GM10266 (cell line): ENCODE results near the gene DOCK9.

Source experiments
- DNase-seq: peaks from one replicate; pipeline ENCODE4 v3.0.0; 2012; ENCODE audit errors: extremely low spot score
- TF ChIP-seq, protein P1 (sequence below): IDR thresholded peaks from 2 replicates; pipeline ENCODE4 v1.5.1; 2012; ENCODE audit warnings: mild to moderate bottlenecking, low read depth; ENCODE audit not compliant: control insufficient read depth, insufficient read depth; ENCODE audit errors: missing control alignments

The DOCK9 gene

DNA sequence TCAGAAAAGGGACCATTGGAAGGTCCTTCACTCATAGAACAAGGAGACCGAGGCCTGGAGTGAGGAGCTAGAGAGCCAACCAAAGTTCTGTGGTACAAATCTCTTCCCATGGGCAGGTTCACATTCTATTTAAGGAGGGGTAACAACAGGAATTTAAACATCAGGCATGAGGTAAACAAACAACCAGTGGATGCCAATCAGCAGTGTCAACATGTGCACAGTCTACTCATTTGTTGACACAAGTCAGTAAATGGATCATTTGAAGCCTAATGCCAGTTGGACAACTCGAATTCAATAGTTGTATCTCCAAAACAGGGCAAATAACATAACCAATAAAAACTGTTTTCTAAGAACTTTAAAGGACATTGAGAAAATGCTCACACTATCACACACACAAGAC lies 6.3 kb upstream of the DOCK9 start:
- DNase-seq: no peak
- TF ChIP-seq, protein P1, sequence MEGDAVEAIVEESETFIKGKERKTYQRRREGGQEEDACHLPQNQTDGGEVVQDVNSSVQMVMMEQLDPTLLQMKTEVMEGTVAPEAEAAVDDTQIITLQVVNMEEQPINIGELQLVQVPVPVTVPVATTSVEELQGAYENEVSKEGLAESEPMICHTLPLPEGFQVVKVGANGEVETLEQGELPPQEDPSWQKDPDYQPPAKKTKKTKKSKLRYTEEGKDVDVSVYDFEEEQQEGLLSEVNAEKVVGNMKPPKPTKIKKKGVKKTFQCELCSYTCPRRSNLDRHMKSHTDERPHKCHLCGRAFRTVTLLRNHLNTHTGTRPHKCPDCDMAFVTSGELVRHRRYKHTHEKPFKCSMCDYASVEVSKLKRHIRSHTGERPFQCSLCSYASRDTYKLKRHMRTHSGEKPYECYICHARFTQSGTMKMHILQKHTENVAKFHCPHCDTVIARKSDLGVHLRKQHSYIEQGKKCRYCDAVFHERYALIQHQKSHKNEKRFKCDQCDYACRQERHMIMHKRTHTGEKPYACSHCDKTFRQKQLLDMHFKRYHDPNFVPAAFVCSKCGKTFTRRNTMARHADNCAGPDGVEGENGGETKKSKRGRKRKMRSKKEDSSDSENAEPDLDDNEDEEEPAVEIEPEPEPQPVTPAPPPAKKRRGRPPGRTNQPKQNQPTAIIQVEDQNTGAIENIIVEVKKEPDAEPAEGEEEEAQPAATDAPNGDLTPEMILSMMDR: no peak

DNA sequence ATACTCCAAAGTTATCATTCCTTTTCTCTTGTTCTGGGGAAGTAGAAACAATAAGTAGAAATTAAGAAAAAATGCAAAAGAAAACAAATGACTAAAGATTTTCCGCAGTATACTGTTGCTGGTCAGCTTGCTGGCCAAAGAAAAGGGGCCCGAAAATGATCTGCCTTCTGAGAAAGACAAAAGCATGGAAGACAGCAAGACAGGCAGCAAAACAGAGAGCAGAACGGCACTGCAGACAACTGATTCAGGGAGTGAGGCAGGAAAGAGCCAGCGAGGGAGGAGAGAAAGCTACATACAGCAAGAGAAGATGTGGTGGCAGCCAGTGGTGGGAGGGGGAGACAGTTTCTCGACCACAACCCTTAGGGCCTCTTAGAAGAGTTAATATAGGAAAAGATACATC lies 5.3 kb upstream of the DOCK9 start:
- no peak for DNase-seq
- TF ChIP-seq, protein P1: no peak

DNA sequence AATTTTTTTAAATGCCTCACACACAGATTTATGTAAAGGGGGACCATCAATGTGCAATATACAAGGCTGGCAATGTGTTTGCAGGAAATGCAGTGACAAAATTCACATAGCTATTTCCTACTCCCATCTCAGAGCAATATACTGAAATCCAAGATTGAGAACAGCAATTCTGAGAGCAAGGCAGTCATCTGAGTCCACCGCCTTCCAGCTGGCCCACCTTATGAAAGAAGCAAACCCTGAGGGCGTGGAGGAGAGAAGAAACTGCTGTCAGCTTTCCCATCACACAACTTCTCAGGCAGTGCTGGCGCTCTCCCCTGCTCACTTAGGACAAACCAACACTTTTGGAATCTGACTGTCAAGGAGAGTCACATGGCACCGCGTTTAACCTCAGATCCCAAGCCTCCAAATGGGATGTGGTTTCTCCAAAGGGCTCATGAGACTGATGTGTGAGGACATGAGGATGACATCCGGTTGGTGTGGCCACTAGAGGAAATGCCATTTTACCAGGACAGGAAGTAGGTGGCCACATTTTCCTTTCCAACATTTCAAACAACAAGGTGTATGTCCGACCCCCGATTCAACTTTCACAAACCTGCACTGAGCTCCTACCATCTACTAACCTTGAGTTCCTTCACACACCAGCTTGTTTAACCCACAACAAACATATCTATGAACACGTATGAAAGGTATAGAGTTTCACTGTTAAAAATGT lies 3.7 kb upstream of the DOCK9 start:
- TF ChIP-seq, protein P1: no peak
- no peak for DNase-seq

DNA sequence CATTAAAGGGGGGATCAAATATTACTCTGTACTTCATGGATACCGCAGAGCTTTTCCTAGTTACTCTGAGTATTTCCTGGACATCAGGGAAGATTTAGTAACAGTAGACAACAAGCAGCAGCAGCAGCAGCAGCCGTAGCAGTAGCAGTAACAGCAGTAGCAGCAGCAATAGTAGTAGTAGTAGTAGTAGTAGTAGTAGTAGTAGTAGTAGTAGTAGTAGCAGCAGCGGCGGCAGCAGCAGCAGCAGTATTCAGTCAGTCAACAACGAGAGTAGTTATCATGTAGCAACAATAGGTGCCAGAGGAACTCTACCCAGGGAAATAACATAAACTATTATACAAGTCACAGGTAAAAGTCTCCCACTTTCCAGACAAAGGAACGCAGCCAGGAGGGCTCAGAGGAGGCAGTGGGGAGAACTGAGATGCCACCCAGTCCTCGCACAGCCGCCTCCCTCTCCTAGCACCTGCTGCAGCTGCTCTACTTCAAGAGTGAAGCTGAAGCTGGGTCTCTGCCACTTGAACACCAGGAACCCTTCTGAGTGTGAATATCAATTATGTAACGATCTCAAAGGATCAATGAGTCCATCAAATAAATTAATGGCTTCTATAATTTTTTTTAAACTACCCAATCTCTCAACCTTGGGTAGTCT lies 1.3 kb upstream of the DOCK9 start:
- DNase-seq: no peak
- TF ChIP-seq, protein P1: no peak

DNA sequence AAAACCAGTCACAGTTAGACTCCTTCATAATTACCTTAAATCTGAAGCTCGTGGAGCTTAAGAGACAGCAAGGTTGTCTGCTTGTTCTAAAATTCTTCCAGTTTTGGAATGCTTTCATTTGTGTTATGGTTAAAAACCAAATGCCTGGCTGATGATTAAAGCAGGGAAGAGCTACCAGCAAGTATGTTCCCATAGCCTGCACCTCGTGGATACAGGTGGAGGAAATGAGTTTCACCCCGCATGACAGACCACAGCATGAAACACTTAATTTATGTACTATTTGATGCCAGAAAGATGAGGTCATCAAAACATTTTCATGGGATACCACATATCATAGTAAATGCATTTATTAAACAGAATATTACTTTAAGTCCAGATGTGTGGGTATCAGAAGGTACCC lies 416 bp upstream of the DOCK9 start:
- no peak for DNase-seq
- TF ChIP-seq, protein P1: no peak

DNA sequence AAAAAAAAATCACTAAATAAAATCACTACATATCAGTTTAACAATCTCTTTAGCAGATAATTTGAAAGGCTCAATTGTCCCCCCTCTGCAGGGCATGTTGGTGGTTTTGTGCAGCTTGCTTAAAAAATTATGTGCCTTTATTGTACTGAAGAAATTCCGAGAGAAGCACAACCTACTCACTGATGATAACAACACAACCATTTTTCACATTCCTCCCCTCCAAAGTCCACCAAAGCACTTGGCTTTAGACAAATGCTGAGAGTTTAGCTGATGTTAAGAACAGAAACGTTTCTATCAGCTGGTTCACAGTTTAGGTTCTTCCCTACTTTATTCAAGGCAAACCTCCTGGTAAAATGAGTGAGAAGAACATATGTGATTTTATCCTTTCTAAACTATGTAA lies 923 bp downstream of the DOCK9 start:
- TF ChIP-seq, protein P1: no peak
- DNase-seq: no peak

DNA sequence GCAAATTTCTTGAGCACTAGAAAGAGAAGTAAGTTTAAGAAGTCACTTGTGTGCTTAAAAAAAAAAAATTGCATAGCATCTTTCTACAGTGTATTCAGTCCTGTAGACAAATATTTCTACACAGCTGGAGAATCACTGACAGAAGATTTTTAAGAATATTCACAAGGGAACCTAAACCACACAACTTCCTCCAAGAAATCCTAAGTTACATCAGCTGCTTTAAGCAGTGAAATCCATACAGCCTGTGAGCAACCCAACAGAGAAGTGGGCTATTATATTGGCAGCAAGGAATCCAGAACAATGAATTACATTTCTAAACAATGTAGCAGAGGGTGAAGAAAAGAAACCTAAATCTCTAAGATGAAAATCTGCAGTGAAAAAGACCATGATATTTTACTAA lies 1.5 kb downstream of the DOCK9 start:
- DNase-seq: no peak
- TF ChIP-seq, protein P1: no peak
